Naive thymus-derived CD8-positive, alpha-beta T cell (primary cell): Measurements from ENCODE around the gene PISD. TPM values are rescaled to one million over a fixed set of nuclear protein-coding genes. Genes with fewer than 3 reads are reported as not detected.
"Not testable (repeated sequence)": the region's sequence is repeated elsewhere in the genome, so short reads cannot be mapped to it uniquely, and the experiment has no call there.

ENCODE experiments used
- ATAC-seq, 2 donors: fragments of 150-1000 bp; cut with Tn5 transposase in 1 of 2; sonication (Bioruptor Pico), chemical (Tn5 transposase) in 1 of 2; 1 replicate in 1 of 2; 2 replicates in 1 of 2; pipeline ENCODE4 v1.10.0; 2021; ENCODE audit warnings: mild to moderate bottlenecking in 2 of 2, moderate library complexity in 2 of 2
- POLR2A ChIA-PET: fragments of 350-600 bp; sonication (Branson Sonifier 250); formaldehyde crosslinking; loops from one replicate; lab custom pipeline; 2021; ENCODE audit warnings: antibody characterized with exemption; lab: Charles Lee
- DNase-seq, 10 donors: peaks; one replicate each; pipeline versions ENCODE4 v3.0.0 to v3.0.0-alpha.2; 2020 to 2022
- H3K27ac Mint-ChIP-seq, 10 donors: one replicate each; pipeline ENCODE4 v1.8.0; 2020 to 2022; ENCODE audit warnings: mild to moderate bottlenecking in 10 of 10, mixed read lengths in 10 of 10, moderate library complexity in 4 of 10, inconsistent platforms in 1 of 10
- H3K27me3 Mint-ChIP-seq, 5 donors: one replicate each; pipeline ENCODE4 v1.8.0; 2021 to 2022; ENCODE audit warnings: mixed read lengths in 5 of 5
- H3K36me3 Mint-ChIP-seq, 3 donors: one replicate each; pipeline ENCODE4 v1.8.0; 2020 to 2022; ENCODE audit warnings: mixed read lengths in 3 of 3, mild to moderate bottlenecking in 2 of 3, inconsistent platforms in 1 of 3
- H3K4me1 Mint-ChIP-seq, 4 donors: one replicate each; pipeline ENCODE4 v1.8.0; 2021 to 2022; ENCODE audit warnings: mixed read lengths in 4 of 4
- H3K4me3 Mint-ChIP-seq, 10 donors: one replicate each; pipeline ENCODE4 v1.8.0; 2020 to 2022; ENCODE audit warnings: mild to moderate bottlenecking in 10 of 10, mixed read lengths in 10 of 10, moderate library complexity in 6 of 10, inconsistent platforms in 1 of 10
- H3K9me3 Mint-ChIP-seq, 9 donors: one replicate each; pipeline ENCODE4 v1.8.0; 2020 to 2022; ENCODE audit warnings: mixed read lengths in 9 of 9, mild to moderate bottlenecking in 3 of 9, inconsistent platforms in 1 of 9, moderate library complexity in 1 of 9
- polyA plus RNA-seq, 3 donors: library from polyadenylated mRNA; unstranded; fragments of 300-500 nt; fragmentation: Illumina TruSeq; gene quantifications; one replicate each; pipeline ENCODE4 v1.2.3, GENCODE V29; 2021
- total RNA-seq, 8 experiments: library from RNA in 2 of 8; stranded (reverse) in 2 of 8; gene quantifications; one replicate each; pipeline ENCODE4 v1.2.3 and lab custom pipeline; 2021 to 2026

PISD gene
- total and polyA plus RNA-seq, 5 experiments from 2014 or later, result 12.7 to 36.6 (median 21.0) TPM

DNA sequence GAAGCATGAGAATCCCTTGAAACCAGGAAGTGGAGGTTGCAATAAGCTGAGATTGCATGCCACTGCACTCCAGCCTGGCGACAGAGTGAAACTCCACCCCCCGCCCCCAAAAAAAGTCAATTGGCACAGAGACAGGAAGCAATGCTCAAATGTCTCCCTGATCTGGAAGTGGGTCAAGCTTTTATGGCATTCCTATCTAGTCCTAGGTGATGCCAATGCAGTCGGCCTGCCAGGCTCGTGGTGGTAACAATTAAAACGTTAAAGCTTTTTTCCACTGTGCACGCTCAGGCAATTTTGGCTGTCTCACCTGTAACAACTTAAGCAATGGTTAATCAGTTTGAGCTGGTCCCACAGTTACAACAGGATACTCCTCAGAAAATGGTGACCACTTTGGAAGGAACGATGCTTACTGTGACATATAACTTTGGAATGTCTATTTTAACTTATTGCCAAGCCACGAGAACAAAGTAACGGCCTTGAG, 18.9 kb upstream of the PISD start:
- peaks cover 12 to 17% (median 15%) of the 10 kb centered on the region in 4 donors for H3K4me1 Mint-ChIP-seq
- no peak overlapping the region for H3K4me3 Mint-ChIP-seq
- DNase-seq, result no peak
- H3K27ac Mint-ChIP-seq, result peak overlapping the region in 1 of 10 donors; percentile 41
- peaks cover 0 to 25% (median 6%) of the 10 kb centered on the region in 3 donors for H3K36me3 Mint-ChIP-seq
- peaks cover 0 to 1% (median 0%) of the 10 kb centered on the region in 9 donors for H3K9me3 Mint-ChIP-seq
- no peaks in the 10 kb centered on the region for H3K27me3 Mint-ChIP-seq
- ATAC-seq, result no peak
- POLR2A ChIA-PET, result no interaction called here

DNA sequence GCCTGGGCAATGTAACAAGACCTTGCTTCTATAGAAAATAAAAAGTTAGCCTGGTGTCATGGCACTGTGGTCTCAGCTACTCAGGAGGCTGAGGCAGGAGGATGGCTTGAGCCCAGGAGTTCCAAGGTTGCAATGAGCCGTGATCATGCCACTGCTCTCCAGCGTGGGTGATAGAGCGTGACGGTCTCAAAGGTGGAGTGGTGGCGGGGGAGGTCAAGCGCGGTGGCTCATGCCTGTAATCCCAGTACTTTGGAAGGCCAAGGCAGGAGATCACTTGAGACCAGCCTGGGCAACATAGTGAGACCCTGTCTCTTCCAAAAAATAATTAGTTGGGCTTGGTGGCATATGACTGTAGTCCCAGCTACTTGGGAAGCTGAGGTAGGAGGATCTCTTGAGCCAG, 16.7 kb upstream of the PISD start:
- peak overlapping the region in 5 of 10 donors; percentile 23 to 63 (median 59) for H3K27ac Mint-ChIP-seq
- POLR2A ChIA-PET, result interaction anchor here (0.6 to 3.9 kb wide), 2 partner anchors 15 to 80 kb away, joined by 3 to 68 read pairs; partner anchors contain the start of gene PISD
- H3K9me3 Mint-ChIP-seq, result peaks cover 0 to 1% (median 0%) of the 10 kb centered on the region in 9 donors
- DNase-seq (no peak), ATAC-seq (no peak)
- peaks cover 13 to 20% (median 18%) of the 10 kb centered on the region in 4 donors for H3K4me1 Mint-ChIP-seq
- no peak overlapping the region for H3K4me3 Mint-ChIP-seq
- H3K27me3 Mint-ChIP-seq, result no peaks in the 10 kb centered on the region
- peaks cover 0 to 3% (median 0%) of the 10 kb centered on the region in 3 donors for H3K36me3 Mint-ChIP-seq

DNA sequence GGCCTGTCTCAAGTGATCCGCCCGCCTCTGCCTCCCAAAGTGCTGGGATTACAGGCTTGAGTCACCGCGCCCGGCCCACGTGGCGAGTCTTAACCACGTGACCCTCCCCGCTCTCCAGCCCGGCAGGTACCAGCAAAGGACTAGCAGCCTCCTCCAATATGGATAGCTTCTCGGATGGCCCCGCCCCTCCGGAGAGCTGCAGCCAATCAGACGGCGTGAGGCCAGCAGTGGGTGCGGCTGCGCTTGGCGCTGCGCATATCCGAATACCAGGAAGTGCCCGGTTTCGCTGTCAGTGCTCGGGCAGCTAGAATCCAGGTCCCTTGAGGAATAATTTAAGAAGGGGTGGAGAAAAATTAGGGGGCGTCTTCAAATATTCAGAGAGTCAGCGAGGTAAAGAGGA, 14.7 kb upstream of the PISD start:
- H3K4me1 Mint-ChIP-seq, result peaks cover 13 to 20% (median 18%) of the 10 kb centered on the region in 4 donors
- peak overlapping the region; percentile 94 to 99 (median 98) for H3K27ac Mint-ChIP-seq
- ATAC-seq (peak; percentile 100), DNase-seq (peak; percentile 83 to 96 (median 88))
- peaks cover 0 to 1% (median 0%) of the 10 kb centered on the region in 9 donors for H3K9me3 Mint-ChIP-seq
- peak overlapping the region; percentile 90 to 99 (median 96) for H3K4me3 Mint-ChIP-seq
- H3K27me3 Mint-ChIP-seq, result no peaks in the 10 kb centered on the region
- POLR2A ChIA-PET, result interaction anchor here (0.6 to 3.9 kb wide), 11 partner anchors 9 to 1384 kb away, joined by 3 to 68 read pairs (median 6); partner anchors contain the start of genes PATZ1, PISD and PRR14L
- no peaks in the 10 kb centered on the region for H3K36me3 Mint-ChIP-seq

DNA sequence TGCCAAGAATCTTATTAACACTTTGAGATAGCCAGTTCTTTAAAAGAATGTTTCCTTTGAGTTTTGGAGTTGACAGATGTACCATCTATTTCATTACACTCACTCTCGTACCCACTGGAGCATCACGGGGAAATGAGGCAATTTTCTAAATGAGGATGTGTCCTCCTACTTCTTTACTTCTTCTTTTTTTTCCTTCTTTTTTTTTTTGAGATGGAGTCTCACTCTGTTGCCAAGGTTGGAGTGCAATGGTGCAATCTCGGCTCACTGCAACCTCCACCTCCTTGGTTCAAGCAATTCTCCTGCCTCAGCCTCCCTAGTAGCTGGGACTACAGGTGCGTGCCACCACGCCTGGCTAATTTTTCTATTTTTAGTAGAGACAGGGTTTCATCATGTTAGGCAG, 12.2 kb upstream of the PISD start:
- ATAC-seq, DNase-seq, H3K9me3 Mint-ChIP-seq, H3K27me3 Mint-ChIP-seq, H3K36me3 Mint-ChIP-seq, H3K4me3 Mint-ChIP-seq, POLR2A ChIA-PET: not testable (repeated sequence)
- Mint-ChIP-seq H3K27ac (peak overlapping the region in 1 of 10 donors; percentile 0), H3K4me1 (peaks cover 10 to 20% (median 16%) of the 10 kb centered on the region in 4 donors)

DNA sequence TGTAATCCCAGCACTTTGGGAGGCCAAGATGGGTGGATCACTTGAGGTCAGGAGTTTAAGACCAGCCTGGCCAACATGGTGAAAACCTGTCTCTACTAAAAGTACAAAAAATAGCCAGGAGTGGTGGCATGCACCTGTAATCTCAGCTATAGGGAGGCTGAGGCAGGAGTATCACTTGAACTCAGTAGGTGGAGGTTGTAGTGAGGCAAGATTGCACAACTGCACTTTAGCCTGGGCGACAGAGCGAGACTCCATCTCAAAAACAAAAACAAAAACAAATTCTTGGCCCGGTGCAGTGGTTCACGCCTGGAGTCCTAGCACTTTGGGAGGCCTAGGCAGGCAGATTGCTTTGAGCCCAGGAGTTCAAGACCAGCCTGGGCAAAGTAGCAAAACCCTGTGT, 6.8 kb upstream of the PISD start:
- H3K27ac Mint-ChIP-seq, H3K4me1 Mint-ChIP-seq, H3K27me3 Mint-ChIP-seq, H3K36me3 Mint-ChIP-seq, H3K9me3 Mint-ChIP-seq, ATAC-seq, DNase-seq, H3K4me3 Mint-ChIP-seq: not testable (repeated sequence)
- POLR2A ChIA-PET, result interaction anchor here (0.7 to 0.8 kb wide), 2 partner anchors 85 to 270 kb away, joined by 3 read pairs; partner anchors contain the start of gene DEPDC5

DNA sequence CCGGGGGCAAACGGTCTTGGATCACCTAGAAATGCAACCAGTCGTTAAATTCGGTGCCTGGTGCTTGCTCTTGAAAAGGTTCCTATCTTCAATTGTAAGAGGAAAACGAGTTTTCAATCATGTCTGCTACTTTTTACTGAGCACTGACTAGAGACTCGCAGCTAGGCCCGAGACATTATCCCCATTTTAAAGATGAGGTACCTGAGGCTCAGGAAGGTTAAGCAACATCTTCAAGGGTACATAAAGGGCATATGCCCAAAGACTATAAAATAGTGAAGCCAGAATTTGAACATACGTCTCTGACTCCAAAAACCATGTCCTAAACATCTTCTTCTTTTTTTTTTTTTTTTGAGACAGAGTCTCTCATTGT, 638 bp upstream of the PISD start:
- no peak for ATAC-seq
- H3K4me3 Mint-ChIP-seq, result peak overlapping the region; percentile 93 to 100 (median 100)

DNA sequence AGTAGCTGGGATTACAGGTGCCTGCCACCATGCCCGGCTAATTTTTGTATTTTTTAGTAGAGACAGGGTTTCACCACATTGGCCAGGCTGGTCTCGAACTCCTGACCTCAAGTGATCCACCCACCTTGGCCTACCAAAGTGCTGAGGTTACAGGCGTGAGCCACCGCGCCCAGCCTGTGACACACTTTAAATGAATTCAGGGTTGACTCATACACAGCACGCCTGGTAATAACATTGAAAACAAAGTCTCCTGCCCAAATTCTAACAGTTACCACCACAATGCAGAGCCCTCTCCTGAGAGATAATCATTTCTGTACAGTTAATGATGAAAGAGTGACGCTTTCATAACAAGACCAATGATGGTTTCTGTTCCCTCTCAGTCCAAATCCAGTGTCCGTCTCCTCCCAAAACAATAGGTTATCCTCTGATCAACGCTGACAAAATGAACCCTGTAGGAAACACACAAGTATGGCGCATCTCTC, 1.1 kb downstream of the PISD start:
- Mint-ChIP-seq H3K4me1 (peaks cover 17 to 51% (median 46%) of the 10 kb centered on the region in 4 donors), H3K27ac (peak overlapping the region; percentile 81 to 100 (median 98)), H3K4me3 (peak overlapping the region; percentile 93 to 100 (median 100))
- not testable (repeated sequence) for ATAC-seq, H3K36me3 Mint-ChIP-seq, DNase-seq, H3K9me3 Mint-ChIP-seq, H3K27me3 Mint-ChIP-seq
- POLR2A ChIA-PET, result interaction anchor here (0.6 to 6.9 kb wide), 5 partner anchors 16 to 267 kb away, joined by 3 to 68 read pairs (median 6); partner anchors contain the start of genes DEPDC5 and PRR14L

More for the DNA sequence above, 638 bp upstream of the PISD start:
- Mint-ChIP-seq H3K27me3 (no peaks in the 10 kb centered on the region), H3K4me1 (peaks cover 17 to 45% (median 42%) of the 10 kb centered on the region in 4 donors), H3K27ac (peak overlapping the region; percentile 96 to 100 (median 98)), H3K9me3 (no peaks in the 10 kb centered on the region), H3K36me3 (no peaks in the 10 kb centered on the region)
- no peak for DNase-seq
- POLR2A ChIA-PET, result interaction anchor here (0.6 to 6.9 kb wide), 15 partner anchors 10 to 813 kb away, joined by 3 to 68 read pairs (median 3); partner anchors contain the start of genes DEPDC5, PATZ1, PIK3IP1 and PRR14L

DNA sequence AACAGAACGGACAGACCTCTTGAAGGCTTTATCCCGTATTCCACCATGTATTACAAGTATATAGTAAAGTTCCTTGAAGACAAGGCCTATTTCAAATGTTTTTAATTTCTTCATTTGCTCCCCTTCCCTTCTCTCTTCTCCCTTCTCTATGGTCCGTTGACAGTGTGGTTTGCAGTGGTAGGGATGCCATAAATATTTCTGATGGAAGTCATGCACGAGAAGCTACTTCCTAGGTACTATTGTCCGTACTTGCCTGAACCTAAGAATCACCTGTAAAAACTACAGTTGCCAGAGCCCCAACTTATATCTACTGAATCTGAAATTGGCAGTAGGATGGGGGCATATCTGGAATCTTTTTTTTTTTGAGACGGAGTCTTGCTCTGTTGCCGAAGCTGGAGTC, 2.8 kb downstream of the PISD start:
- no peaks in the 10 kb centered on the region for H3K9me3 Mint-ChIP-seq
- no peaks in the 10 kb centered on the region for H3K27me3 Mint-ChIP-seq
- DNase-seq, result no peak
- H3K36me3 Mint-ChIP-seq, result peaks cover 0 to 9% (median under 1%) of the 10 kb centered on the region in 3 donors
- peaks cover 17 to 55% (median 46%) of the 10 kb centered on the region in 4 donors for H3K4me1 Mint-ChIP-seq
- ATAC-seq, result no peak
- peak overlapping the region in 1 of 10 donors; percentile 35 for H3K27ac Mint-ChIP-seq
- POLR2A ChIA-PET, result no interaction called here
- H3K4me3 Mint-ChIP-seq, result peak overlapping the region in 2 of 10 donors; percentile 15 to 20

GRCh38 chr22:31654408-31654807, 7.6 kb downstream of the PISD start:
- H3K27me3 Mint-ChIP-seq, result no peaks in the 10 kb centered on the region
- H3K36me3 Mint-ChIP-seq, result peaks cover 0 to 38% (median 2%) of the 10 kb centered on the region in 3 donors
- no peaks in the 10 kb centered on the region for H3K9me3 Mint-ChIP-seq
- POLR2A ChIA-PET, result no interaction called here
- H3K4me3 Mint-ChIP-seq, result no peak overlapping the region
- H3K27ac Mint-ChIP-seq, result peak overlapping the region in 6 of 10 donors; percentile 1 to 69 (median 32)
- DNase-seq, result no peak
- peaks cover 8 to 42% (median 34%) of the 10 kb centered on the region in 4 donors for H3K4me1 Mint-ChIP-seq
- ATAC-seq, result no peak

DNA sequence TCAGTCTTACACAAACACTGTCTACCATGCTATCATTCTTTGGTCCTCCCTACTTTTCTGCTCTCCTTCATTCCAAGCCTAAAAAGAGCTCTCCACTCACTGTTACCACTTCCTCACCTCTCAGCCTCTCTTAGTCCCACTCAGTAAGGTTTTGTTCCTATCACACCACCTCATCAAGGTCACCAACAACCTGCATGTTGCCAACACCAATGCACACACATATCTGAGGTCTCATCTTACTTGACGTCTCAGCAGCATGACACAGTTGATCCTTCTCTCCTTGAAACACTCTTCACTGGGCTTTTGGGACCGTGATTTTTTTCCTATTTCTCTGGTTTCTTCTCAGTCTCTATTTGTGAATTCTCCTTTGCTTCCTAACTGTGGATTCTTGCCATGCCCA, 8.1 kb downstream of the PISD start:
- ATAC-seq (no peak), DNase-seq (no peak)
- POLR2A ChIA-PET, result interaction anchor here (1.5 kb wide), 1 partner anchor 8 kb away, joined by 3 read pairs; the partner anchor contains the start of gene PISD
- Mint-ChIP-seq H3K27ac (peak overlapping the region in 8 of 10 donors; percentile 1 to 86 (median 36)), H3K4me1 (peaks cover 8 to 38% (median 30%) of the 10 kb centered on the region in 4 donors), H3K4me3 (no peak overlapping the region), H3K9me3 (no peaks in the 10 kb centered on the region), H3K36me3 (peaks cover 0 to 43% (median 2%) of the 10 kb centered on the region in 3 donors), H3K27me3 (no peaks in the 10 kb centered on the region)

DNA sequence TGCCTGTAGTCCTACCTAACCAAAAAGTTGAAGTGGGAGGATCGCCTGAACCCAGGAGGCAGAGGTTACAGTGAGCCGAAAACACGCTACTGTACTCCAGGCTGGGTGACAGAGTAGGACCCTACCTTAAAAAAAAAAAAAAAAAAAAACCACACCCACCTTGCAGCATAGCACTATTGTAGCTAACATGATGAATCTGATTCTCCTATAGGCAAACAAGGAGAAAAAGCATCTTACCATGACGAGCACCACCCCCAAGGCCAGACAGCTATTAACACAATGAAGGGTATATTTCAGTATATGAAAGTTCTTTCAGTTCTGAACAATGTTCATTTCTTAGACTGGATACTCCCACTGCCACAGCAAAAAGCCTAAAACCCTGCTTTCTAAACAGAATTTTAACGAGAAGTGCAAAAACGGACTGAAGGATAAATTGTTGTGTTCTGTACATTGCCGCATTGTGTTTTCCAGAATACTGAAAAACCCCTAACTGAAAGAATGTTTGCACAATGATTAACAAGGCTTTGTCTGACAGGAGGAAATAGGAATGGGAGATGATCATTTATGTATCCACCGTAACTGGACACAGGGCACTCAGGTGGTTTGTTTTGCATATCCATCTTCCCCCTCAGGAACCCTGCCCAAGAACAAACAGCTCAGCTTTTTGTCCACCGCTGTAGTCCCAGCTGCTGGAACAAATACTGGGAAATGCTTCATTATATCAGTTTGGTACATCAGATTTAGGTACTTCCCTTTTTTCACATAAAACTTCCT, 8.9 kb downstream of the PISD start:
- Mint-ChIP-seq H3K27ac (peak overlapping the region in 4 of 10 donors; percentile 13 to 55 (median 34)), H3K4me3 (no peak overlapping the region), H3K36me3 (peaks cover 0 to 49% (median 2%) of the 10 kb centered on the region in 3 donors), H3K4me1 (peaks cover 8 to 37% (median 27%) of the 10 kb centered on the region in 4 donors), H3K9me3 (no peaks in the 10 kb centered on the region), H3K27me3 (no peaks in the 10 kb centered on the region)
- DNase-seq, result no peak
- POLR2A ChIA-PET, result interaction anchor here (1.5 kb wide), 1 partner anchor 9 kb away, joined by 3 read pairs; the partner anchor contains the start of gene PISD
- ATAC-seq, result no peak

- Mint-ChIP-seq H3K27ac (no peak overlapping the region), H3K27me3 (no peaks in the 10 kb centered on the region), H3K36me3 (peaks cover 0 to 59% (median 2%) of the 10 kb centered on the region in 3 donors), H3K4me1 (peaks cover 8 to 33% (median 22%) of the 10 kb centered on the region in 4 donors), H3K4me3 (no peak overlapping the region), H3K9me3 (no peaks in the 10 kb centered on the region)
- DNase-seq (no peak), ATAC-seq (no peak)
- POLR2A ChIA-PET, result no interaction called here
Observed at GRCh38 chr22:31652088-31652487, 9.9 kb downstream of the PISD start.
